ENCODE results near the gene SMIM24.

- no peak for TF ChIP-seq EZH2 (IDR thresholded peaks at IDR 0.05; ENCODE audit: borderline replicate concordance, low read depth, low read length, severe bottlenecking)
- TF ChIP-seq CTCF (IDR thresholded peaks at IDR 0.05; ENCODE audit: borderline replicate concordance, extremely low read depth, low read length, poor library complexity, severe bottlenecking): no peak
These were observed 12.6 kb upstream of the SMIM24 start for GRCh38 chr19:3492919-3493318.
